ENCODE data around the gene CABCOCO1.

CABCOCO1 gene

DNA sequence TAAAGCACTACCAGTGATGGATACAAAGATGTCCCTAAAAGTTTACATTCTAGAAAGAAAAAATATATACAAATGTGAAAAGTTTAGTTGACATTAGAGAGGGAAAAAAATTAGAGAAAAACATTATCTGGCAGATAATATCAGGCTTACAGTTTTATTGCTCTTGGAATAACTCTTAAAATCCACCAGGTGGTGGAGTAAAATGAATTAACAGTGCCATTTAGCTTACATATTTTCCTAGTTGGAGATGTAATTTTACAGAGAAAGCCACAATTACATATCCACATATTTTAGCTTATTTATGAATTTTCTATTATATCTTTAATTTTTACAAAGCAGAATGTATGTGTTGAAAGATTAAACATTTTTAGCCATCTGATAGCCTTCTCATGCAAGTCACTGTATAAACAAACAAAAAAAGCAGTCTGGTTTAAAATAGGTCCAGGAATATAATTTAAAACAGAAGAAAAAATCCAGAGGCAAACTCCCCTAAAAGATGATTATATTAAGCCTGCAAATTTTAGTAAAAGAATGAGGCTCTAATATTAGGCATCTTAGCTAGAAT lies 6.5 kb downstream of the CABCOCO1 start:
- H2BK120ac ChIP-seq (ENCODE audit: low read depth, low read length), result no peak overlapping the region
- no peak overlapping the region for H4K8ac ChIP-seq (ENCODE audit: low read depth, low read length)
- H3K4me1 ChIP-seq (ENCODE audit: control insufficient read depth in 2 of 2, insufficient read depth in 1 of 2, low read depth in 1 of 2, low read length in 2 of 2), result no peaks in the 10 kb centered on the region
- H3K23ac ChIP-seq (ENCODE audit: low read depth, low read length, poor library complexity), result no peak overlapping the region
- H4K91ac ChIP-seq (ENCODE audit: low read depth, low read length, poor library complexity), result no peak overlapping the region
- no peak overlapping the region for H2BK5ac ChIP-seq (ENCODE audit: low read length)
- no peak overlapping the region for H3K14ac ChIP-seq (ENCODE audit: low read length)
- no peak overlapping the region for H2BK15ac ChIP-seq (ENCODE audit: low read length)
- no peak overlapping the region for H3K27ac ChIP-seq (replicated peaks; ENCODE audit: low read length)
- no peak overlapping the region for H3K9ac ChIP-seq (ENCODE audit: low read depth, low read length, poor library complexity)
- H3K4me2 ChIP-seq (ENCODE audit: insufficient read depth, low read length, poor library complexity, severe bottlenecking), result no peak overlapping the region
- no peak for DNase-seq (ENCODE audit: low spot score)
- no peak overlapping the region for H3K18ac ChIP-seq (ENCODE audit: low read length)
- H3K79me1 ChIP-seq (ENCODE audit: low read depth, low read length), result no peaks in the 10 kb centered on the region
- no peaks in the 10 kb centered on the region for H3K9me3 ChIP-seq (replicated peaks in 1 of 2; ENCODE audit: control insufficient read depth in 2 of 2, insufficient read depth in 1 of 2, low read depth in 1 of 2, low read length in 2 of 2)
- no peak overlapping the region for H2AK5ac ChIP-seq (ENCODE audit: low read depth, low read length)
- no peaks in the 10 kb centered on the region for H3K36me3 ChIP-seq (replicated peaks in 1 of 2; ENCODE audit: control insufficient read depth in 2 of 2, insufficient read depth in 2 of 2, low read length in 2 of 2)
- no peak overlapping the region for H2BK12ac ChIP-seq (ENCODE audit: low read length)
- H3K4ac ChIP-seq (ENCODE audit: low read length), result no peak overlapping the region
- peaks cover 0 to 7% (median 0%) of the 10 kb centered on the region in 3 experiments for H3K27me3 ChIP-seq (ENCODE audit: control insufficient read depth in 3 of 3, insufficient read depth in 3 of 3, low read depth in 1 of 3, low read length in 3 of 3)
- H3K4me3 ChIP-seq (ENCODE audit: low read length in 2 of 2), result no peak overlapping the region
- no peak overlapping the region for H2AFZ ChIP-seq (ENCODE audit: low read length)

DNA sequence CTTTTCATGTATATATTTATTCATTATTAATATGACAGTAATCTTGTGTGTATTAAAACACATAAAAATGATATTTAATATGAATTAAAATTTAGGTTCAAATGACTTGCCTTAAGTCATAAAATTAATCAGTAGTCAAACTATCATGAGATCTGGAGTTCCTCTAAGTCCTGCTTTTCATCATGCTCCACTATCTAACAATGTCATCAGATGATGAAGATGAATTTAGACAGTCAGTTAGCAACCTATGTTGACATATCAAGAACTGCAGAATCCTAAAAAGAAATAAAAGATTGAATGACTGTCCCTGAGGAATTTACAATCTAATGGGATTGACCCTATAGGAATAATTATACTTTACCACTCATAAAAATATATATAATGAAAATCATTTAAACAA lies 7.1 kb downstream of the CABCOCO1 start:
- DNase-seq (ENCODE audit: low spot score), result no peak
- no peak overlapping the region for H2AFZ ChIP-seq (ENCODE audit: low read length)
- H3K27ac ChIP-seq (replicated peaks; ENCODE audit: low read length), result no peak overlapping the region
- no peak overlapping the region for H4K91ac ChIP-seq (ENCODE audit: low read depth, low read length, poor library complexity)
- H3K4me2 ChIP-seq (ENCODE audit: insufficient read depth, low read length, poor library complexity, severe bottlenecking), result no peak overlapping the region
- no peaks in the 10 kb centered on the region for H3K9me3 ChIP-seq (replicated peaks in 1 of 2; ENCODE audit: control insufficient read depth in 2 of 2, insufficient read depth in 1 of 2, low read depth in 1 of 2, low read length in 2 of 2)
- no peak overlapping the region for H3K4me3 ChIP-seq (ENCODE audit: low read length in 2 of 2)
- H3K4ac ChIP-seq (ENCODE audit: low read length), result no peak overlapping the region
- no peaks in the 10 kb centered on the region for H3K36me3 ChIP-seq (replicated peaks in 1 of 2; ENCODE audit: control insufficient read depth in 2 of 2, insufficient read depth in 2 of 2, low read length in 2 of 2)
- no peaks in the 10 kb centered on the region for H3K79me1 ChIP-seq (ENCODE audit: low read depth, low read length)
- H2AK5ac ChIP-seq (ENCODE audit: low read depth, low read length), result no peak overlapping the region
- no peak overlapping the region for H3K18ac ChIP-seq (ENCODE audit: low read length)
- H2BK12ac ChIP-seq (ENCODE audit: low read length), result no peak overlapping the region
- no peak overlapping the region for H2BK15ac ChIP-seq (ENCODE audit: low read length)
- H2BK5ac ChIP-seq (ENCODE audit: low read length), result no peak overlapping the region
- no peak overlapping the region for H3K14ac ChIP-seq (ENCODE audit: low read length)
- no peak overlapping the region for H4K8ac ChIP-seq (ENCODE audit: low read depth, low read length)
- H3K9ac ChIP-seq (ENCODE audit: low read depth, low read length, poor library complexity), result no peak overlapping the region
- peaks cover 0 to 1% (median 0%) of the 10 kb centered on the region in 3 experiments for H3K27me3 ChIP-seq (ENCODE audit: control insufficient read depth in 3 of 3, insufficient read depth in 3 of 3, low read depth in 1 of 3, low read length in 3 of 3)
- no peak overlapping the region for H3K23ac ChIP-seq (ENCODE audit: low read depth, low read length, poor library complexity)
- H2BK120ac ChIP-seq (ENCODE audit: low read depth, low read length), result no peak overlapping the region
- no peaks in the 10 kb centered on the region for H3K4me1 ChIP-seq (ENCODE audit: control insufficient read depth in 2 of 2, insufficient read depth in 1 of 2, low read depth in 1 of 2, low read length in 2 of 2)

DNA sequence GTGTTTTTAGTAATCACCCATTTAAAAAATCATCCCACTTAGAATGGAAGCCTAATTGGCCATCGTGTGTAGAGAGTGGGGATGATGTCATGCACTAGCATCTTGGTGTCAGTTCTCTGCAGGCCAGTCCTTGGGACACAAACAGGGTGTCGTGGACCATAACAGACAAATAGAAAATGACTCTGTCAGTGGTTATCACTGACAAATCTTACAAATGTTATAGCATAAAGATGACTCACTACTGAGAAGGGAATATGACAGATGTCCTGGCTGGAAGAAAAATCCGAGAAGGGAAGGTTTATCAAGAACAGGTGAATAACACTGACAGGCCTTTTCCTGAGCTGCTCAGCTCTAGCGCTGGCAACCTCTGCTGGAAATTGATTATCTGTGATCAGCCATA lies 10.6 kb downstream of the CABCOCO1 start:
- Histone ChIP-seq H2AK5ac (ENCODE audit: low read depth, low read length) (no peak overlapping the region), H2BK120ac (ENCODE audit: low read depth, low read length) (no peak overlapping the region), H3K27ac (replicated peaks; ENCODE audit: low read length) (no peak overlapping the region), H3K4ac (ENCODE audit: low read length) (no peak overlapping the region), H2AFZ (ENCODE audit: low read length) (no peak overlapping the region), H3K4me2 (ENCODE audit: insufficient read depth, low read length, poor library complexity, severe bottlenecking) (no peak overlapping the region), H3K18ac (ENCODE audit: low read length) (no peak overlapping the region), H3K4me3 (ENCODE audit: low read length in 2 of 2) (no peak overlapping the region), H3K9me3 (replicated peaks in 1 of 2; ENCODE audit: control insufficient read depth in 2 of 2, insufficient read depth in 1 of 2, low read depth in 1 of 2, low read length in 2 of 2) (no peaks in the 10 kb centered on the region), H3K9ac (ENCODE audit: low read depth, low read length, poor library complexity) (no peak overlapping the region), H3K36me3 (replicated peaks in 1 of 2; ENCODE audit: control insufficient read depth in 2 of 2, insufficient read depth in 2 of 2, low read length in 2 of 2) (no peaks in the 10 kb centered on the region), H3K23ac (ENCODE audit: low read depth, low read length, poor library complexity) (no peak overlapping the region), H2BK15ac (ENCODE audit: low read length) (no peak overlapping the region), H3K4me1 (ENCODE audit: control insufficient read depth in 2 of 2, insufficient read depth in 1 of 2, low read depth in 1 of 2, low read length in 2 of 2) (no peaks in the 10 kb centered on the region), H4K8ac (ENCODE audit: low read depth, low read length) (no peak overlapping the region), H4K91ac (ENCODE audit: low read depth, low read length, poor library complexity) (no peak overlapping the region), H2BK12ac (ENCODE audit: low read length) (no peak overlapping the region), H3K79me1 (ENCODE audit: low read depth, low read length) (no peaks in the 10 kb centered on the region), H3K27me3 (ENCODE audit: control insufficient read depth in 3 of 3, insufficient read depth in 3 of 3, low read depth in 1 of 3, low read length in 3 of 3) (no peaks in the 10 kb centered on the region), H2BK5ac (ENCODE audit: low read length) (no peak overlapping the region), H3K14ac (ENCODE audit: low read length) (no peak overlapping the region)
- no CpG with 5 or more reads among the region's 4 CpGs for WGBS, 2 donors (ENCODE audit: extremely low coverage in 2 of 2, insufficient read length in 2 of 2, insufficient replicate concordance in 1 of 2)
- no peak for DNase-seq (ENCODE audit: low spot score)

DNA sequence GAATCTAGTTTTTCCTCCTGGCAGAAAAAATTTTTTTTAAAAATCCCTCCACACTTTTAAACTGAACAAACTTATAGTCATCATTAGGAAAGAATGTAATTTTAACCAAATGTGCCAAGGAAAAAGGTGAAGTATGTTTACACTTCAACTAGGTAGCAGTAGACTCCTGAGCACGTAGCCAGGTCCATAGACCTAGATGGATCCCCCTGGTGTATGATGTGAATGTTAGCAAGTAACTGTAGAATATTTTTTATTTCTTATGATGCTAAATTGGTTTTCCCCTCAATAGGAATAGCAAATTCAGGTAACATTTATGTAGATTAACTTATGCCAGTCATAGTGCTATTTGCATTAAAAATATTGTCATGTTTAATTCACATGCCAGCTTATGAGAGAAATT lies 19.6 kb downstream of the CABCOCO1 start:
- H2BK120ac ChIP-seq (ENCODE audit: low read depth, low read length), result no peak overlapping the region
- no peak overlapping the region for H2BK5ac ChIP-seq (ENCODE audit: low read length)
- H2BK12ac ChIP-seq (ENCODE audit: low read length), result no peak overlapping the region
- no peaks in the 10 kb centered on the region for H3K9me3 ChIP-seq (replicated peaks in 1 of 2; ENCODE audit: control insufficient read depth in 2 of 2, insufficient read depth in 1 of 2, low read depth in 1 of 2, low read length in 2 of 2)
- no peak overlapping the region for H2AK5ac ChIP-seq (ENCODE audit: low read depth, low read length)
- no peak overlapping the region for H3K4me2 ChIP-seq (ENCODE audit: insufficient read depth, low read length, poor library complexity, severe bottlenecking)
- no peak overlapping the region for H2AFZ ChIP-seq (ENCODE audit: low read length)
- no peaks in the 10 kb centered on the region for H3K27me3 ChIP-seq (ENCODE audit: control insufficient read depth in 3 of 3, insufficient read depth in 3 of 3, low read depth in 1 of 3, low read length in 3 of 3)
- no peaks in the 10 kb centered on the region for H3K79me1 ChIP-seq (ENCODE audit: low read depth, low read length)
- H3K18ac ChIP-seq (ENCODE audit: low read length), result no peak overlapping the region
- H3K4ac ChIP-seq (ENCODE audit: low read length), result no peak overlapping the region
- H2BK15ac ChIP-seq (ENCODE audit: low read length), result no peak overlapping the region
- WGBS, 2 donors (ENCODE audit: extremely low coverage in 2 of 2, insufficient read length in 2 of 2, insufficient replicate concordance in 1 of 2), result no CpG with 5 or more reads among the region's 1 CpG
- no peaks in the 10 kb centered on the region for H3K36me3 ChIP-seq (replicated peaks in 1 of 2; ENCODE audit: control insufficient read depth in 2 of 2, insufficient read depth in 2 of 2, low read length in 2 of 2)
- no peak overlapping the region for H3K23ac ChIP-seq (ENCODE audit: low read depth, low read length, poor library complexity)
- no peaks in the 10 kb centered on the region for H3K4me1 ChIP-seq (ENCODE audit: control insufficient read depth in 2 of 2, insufficient read depth in 1 of 2, low read depth in 1 of 2, low read length in 2 of 2)
- no peak overlapping the region for H3K4me3 ChIP-seq (ENCODE audit: low read length in 2 of 2)
- no peak overlapping the region for H4K91ac ChIP-seq (ENCODE audit: low read depth, low read length, poor library complexity)
- H3K9ac ChIP-seq (ENCODE audit: low read depth, low read length, poor library complexity), result no peak overlapping the region
- no peak overlapping the region for H3K14ac ChIP-seq (ENCODE audit: low read length)
- H3K27ac ChIP-seq (replicated peaks; ENCODE audit: low read length), result no peak overlapping the region
- DNase-seq (ENCODE audit: low spot score), result no peak
- H4K8ac ChIP-seq (ENCODE audit: low read depth, low read length), result no peak overlapping the region
